Stimulated activated CD4-positive, alpha-beta T cell treated with anti-CD3 and anti-CD28 coated beads, Interleukin-15, amount 100 ng/mL, for 48 hours (primary cell): ENCODE data around the gene FOXK1.
"Not testable (repeated sequence)": the region's sequence is repeated elsewhere in the genome, so short reads cannot be mapped to it uniquely, and the experiment has no call there.

Experiments
- DNase-seq, 2 donors: peaks; one replicate each; pipeline ENCODE4 v3.0.0-alpha.2; 2020; ENCODE audit warnings: low read depth in 2 of 2

FOXK1 gene

DNA sequence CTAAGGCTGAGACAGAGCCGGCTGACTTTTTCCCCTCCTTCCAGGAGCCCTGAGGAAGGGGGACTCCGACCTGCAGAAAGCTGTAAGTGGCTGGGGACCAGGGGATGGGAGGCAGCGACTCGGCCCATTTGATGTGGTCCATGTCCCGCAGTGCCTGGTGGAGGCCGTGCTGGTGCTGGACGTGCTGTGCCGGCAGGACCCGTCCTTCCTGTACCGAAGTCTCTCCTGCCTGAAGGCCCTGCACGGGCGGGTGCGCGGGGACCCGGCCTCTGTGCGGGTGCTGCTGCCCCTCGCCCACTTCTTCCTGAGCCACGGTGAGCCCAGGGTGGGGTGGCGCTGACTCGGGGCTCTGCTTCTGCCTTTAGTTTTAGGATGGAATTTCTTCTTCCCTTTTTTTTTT is 103.3 kb downstream of the FOXK1 start:
- no peak for DNase-seq

DNA sequence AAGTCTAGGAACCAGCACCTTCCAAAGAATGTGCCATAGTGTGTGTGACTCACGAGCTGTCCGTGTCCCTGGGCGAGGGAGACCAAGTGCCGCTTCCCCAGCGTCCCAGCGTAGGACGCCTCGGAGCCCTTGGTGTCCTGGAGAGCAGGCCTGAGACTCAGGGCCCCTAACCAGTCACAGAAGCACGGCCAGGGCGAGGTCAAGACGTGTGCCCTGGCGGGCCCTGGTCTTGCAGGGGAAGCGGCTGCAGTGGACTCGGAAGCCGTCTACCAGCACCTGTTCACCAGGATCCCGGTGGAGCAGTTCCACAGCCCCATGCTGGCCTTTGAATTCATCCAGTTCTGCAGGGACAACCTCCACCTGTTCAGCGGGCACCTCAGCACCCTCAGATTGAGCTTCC is 103.9 kb downstream of the FOXK1 start:
- no peak for DNase-seq

DNA sequence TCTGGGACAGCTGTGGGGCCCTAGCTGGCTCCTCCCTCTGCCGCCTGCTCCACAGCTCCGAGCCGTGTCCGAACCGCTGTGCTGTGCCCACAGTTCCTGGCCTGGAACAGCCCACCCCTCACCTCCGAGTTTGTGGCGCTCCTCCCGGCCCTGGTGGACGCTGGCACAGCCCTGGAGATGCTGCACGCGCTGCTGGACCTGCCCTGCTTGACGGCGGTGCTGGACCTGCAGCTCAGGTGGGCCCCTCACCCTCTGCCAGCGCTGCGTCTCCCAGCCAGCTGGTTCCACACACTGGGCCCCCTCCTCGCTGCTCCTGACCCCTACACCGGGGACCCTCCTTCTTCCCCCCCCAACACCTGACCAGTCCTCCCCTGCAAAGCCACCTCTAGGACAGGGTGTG is 105.4 kb downstream of the FOXK1 start:
- DNase-seq = no peak

- DNase-seq = no peak
These were observed 106.0 kb downstream of the FOXK1 start for GRCh38 chr7:4787947-4788626.

DNA sequence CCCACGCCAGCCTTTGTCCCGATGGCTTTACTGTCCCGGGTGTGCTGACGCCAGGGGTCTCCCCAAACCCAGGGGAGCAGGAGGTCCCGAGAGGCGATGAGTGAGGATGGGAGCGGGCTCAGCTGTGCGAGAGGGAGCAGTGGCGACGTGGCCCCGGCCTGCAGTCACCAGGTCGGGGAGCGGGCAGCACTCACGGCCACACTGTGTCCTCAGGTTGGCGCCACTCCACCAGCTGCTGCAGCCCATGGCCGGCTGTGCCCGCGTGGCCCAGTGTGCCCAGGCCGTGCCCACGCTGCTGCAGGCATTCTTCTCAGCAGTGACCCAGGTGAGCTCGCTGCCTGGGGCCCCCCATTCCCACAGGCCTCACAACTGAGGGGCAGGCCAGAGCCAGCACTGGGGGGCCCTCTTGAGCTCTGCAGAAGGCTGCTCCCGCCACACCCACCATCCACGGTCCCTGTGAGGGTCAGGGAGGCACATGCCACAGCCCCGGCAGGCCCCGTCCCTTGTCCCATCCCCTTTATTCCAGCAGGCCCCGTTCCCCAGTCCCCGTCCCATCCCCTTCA is 106.6 kb downstream of the FOXK1 start:
- no peak for DNase-seq

- DNase-seq = no peak
These were observed 107.3 kb downstream of the FOXK1 start for GRCh38 chr7:4789194-4790077.

GRCh38 chr7:4790078-4790465 is 108.0 kb downstream of the FOXK1 start:
- no peak for DNase-seq

DNA sequence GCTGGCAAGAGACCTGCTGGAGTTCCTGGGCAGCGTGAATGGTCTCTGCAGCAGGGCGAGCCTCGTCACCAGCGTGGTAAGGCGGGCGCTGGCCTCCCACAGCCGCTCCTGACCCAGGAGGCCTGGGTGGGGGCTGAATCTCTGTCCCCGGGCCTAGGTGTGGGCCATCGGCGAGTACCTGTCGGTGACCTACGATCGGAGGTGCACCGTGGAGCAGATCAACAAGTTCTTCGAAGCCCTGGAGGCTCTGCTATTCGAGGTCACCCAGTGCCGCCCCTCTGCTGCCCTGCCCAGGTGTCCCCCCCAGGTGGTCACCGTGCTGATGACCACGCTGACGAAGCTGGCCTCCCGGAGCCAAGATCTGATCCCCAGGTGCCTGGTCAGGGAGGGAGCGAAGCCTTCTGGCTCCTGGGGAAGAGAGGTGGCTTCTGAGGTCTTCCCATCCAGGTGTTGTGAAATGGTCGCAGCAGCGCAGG is 108.5 kb downstream of the FOXK1 start:
- DNase-seq = no peak

DNA sequence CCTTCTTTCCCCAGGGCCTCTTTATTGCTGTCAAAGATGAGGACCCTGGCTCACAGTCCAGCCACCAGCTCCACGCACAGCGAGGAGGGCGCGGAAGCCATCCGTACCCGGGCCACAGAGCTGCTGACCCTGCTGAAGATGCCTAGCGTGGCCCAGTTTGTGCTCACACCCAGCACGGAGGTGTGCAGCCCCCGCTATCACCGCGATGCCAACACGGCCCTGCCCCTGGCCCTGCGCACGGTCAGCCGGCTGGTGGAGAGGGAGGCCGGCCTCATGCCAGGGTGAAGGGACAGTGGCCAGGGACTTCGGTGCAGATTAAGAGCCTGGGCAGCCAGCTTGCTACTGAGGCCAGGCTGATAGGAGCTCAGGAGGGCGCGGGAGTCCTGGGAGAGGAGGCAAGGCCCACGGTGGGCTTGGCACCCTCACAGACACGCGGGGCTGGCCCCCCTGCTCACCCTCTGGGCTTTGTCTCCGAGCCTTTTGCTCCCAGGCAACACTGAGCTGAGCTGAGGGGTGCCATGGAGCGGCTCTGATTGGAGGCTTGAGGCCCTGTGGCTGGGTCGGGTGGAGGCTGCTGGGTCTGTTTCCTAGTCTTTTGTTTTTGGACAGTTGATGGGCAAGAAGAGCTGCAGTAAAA is 109.1 kb downstream of the FOXK1 start:
- DNase-seq = no peak

DNA sequence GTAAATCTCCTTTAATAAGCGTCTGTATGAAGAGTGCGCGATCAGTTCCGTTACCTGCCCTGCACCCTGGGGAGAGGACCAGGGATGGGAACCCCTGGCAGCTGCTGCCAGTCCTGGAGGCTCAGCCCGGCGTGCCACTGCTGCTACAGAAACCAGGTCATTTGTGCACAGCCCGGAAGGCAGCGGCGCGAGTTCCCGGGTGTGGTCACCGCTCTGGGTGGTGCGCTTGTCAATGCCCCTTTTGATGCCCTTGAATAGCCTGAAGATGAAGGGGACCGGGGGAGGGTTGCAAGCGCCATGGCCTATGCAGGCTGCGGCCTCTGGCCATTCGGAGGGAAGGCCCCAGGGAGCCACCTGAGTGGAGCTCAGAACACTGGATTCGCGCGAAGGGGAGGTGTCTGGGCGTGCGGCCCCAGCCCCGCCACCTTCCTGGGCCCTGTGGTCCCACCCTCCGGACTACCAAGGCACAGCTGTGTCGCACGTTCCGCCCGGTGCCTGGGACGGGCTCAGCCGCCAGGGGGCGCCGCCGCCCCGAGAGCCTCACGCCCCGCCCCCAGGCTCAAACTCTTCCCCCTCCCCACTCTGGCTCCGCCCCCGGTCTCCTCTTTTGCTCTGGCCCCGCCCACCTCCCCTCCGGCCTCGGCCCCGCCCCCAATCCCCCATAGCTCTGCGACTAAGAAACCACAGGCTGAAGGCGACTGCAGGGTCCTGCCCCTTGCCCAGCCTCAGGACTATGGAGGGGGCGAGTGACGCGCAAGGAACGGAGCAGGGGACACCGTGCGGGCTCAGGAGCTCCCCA is 109.8 kb downstream of the FOXK1 start:
- DNase-seq = peak; percentile 60 to 79

- no peak for DNase-seq
These were observed 110.5 kb downstream of the FOXK1 start for GRCh38 chr7:4792537-4793126.

DNA sequence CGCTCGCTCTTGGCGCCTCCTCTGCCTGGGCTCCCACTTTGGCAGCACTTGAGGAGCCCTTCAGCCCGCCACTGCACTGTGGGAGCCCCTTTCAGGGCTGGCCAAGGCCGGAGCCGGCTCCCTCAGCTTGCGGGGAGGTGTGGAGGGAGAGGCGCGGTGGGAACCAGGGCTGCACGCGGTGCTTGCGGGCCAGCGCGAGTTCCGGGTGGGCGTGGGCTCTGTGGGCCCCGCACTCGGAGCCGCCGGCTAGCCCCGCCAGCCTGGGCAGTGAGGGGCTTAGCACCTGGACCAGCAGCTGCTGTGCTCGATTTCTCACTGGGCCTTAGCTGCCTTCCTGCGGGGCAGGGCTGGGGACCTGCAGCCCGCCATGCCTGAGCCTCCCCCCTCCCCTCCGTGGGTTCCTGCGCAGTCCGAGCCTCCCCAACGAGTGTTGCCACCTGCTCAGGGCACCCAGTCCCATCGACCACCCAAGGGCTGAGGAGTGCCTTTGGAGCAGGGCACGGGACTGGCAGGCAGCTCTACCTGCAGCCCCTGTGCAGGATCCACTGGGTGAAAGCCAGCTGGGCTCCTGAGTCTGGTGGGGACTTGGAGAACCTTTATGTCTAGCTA is 111.4 kb downstream of the FOXK1 start:
- not testable (repeated sequence) for DNase-seq

GRCh38 chr7:4794171-4794570 is 112.1 kb downstream of the FOXK1 start:
- DNase-seq = not testable (repeated sequence)

DNA sequence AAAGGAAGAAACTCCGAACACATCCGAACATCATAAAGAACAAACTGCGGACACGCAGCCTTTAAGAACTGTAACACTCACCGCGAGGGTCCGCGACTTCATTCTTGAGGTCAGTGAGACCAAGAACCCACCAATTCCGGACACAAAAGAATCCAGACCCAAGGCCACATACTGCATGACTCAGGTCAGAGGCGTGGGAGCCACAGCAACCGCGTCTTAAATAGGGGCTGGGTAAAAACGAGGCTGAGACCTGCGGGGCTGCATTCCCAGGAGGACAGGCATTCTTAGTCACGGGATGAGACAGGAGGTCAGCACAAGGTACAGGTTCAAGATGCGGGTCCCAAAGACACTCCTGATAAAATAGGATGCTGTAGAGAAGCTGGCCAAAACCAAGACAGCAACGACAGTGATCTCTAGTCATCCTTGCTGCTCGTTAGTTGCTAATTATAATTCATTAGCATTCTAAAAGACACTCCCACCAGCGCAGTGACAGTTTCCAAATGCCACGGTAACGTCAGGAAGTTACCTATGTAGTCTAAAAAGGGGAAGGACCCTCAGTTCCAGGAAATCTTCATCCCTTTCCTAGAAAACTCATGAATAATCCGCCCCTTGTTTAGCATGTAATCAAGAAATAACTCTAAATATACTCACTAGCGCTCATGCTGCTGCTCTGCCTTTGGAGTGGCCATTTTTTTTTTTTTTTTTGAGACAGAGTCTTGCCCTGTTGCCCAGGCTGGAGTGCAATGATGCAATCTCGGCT is 112.7 kb downstream of the FOXK1 start:
- DNase-seq = no peak

DNA sequence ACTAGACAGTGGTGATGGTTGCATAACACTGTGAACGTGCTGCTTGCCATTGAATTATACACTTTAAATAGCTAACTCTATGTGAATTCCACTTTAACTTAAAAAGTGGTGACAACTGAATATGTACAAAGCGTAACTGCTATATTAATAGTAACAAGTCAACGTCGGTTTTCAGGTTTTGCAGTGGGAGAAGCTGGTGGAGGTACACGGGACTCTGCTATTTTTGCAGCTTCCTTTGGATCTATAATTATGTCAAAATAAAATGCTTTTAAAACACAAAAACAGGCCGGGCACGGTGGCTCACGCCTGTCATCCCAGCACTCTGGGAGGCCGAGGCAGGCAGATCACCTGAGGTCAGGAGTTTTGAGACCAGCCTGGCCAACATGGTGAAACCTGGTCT is 114.4 kb downstream of the FOXK1 start:
- DNase-seq = no peak

- DNase-seq = peak; percentile 32 to 65
These were observed 116.0 kb downstream of the FOXK1 start for GRCh38 chr7:4797858-4798705.

- no peak for DNase-seq
These were observed 116.7 kb downstream of the FOXK1 start for GRCh38 chr7:4798706-4799235.

DNA sequence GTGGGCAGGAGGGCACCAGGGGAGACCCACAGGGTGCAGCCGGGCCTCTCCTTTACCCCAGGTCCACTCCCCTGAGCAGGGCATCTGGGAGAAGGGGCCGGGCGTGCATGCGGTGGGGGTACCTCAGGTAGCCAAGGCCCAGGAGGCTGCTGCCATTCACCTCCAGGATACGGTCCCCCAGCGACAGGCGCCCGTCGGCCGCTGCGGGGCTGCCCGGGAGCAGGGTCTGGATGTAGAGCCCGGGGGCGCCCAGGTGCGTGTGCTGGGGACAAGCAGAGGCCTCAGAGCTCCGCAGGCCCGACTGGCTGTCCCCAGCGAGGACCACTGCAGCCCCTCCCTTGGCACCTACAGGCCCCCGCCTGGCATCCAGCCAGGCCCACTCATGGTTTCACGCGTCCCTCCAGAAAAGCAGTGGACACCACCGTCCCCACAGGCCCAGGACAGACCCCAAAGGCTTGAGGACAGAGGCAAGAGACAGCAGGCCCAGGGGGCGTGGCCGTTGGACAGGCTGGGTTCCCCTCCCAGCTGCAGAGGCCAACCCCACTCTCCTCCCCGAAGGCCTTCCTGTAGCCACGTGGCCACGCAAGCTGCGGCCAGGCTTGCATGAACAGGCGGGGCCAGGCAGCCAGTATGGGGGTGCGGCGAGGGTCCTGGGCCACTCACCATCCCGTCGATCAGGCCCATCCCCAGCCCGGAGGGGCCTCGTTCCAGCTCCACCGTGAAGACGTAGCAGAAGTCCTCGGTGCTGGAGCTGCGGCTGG is 117.6 kb downstream of the FOXK1 start:
- no peak for DNase-seq
